ENCODE data around the gene CDK5. TPM values are rescaled to one million over a fixed set of nuclear protein-coding genes. Genes with fewer than 3 reads are reported as not detected.
A peak's percentile ranks its signal among the peaks of the same experiment; 100 is the strongest.

Gene CDK5
- total and polyA plus RNA-seq, 2 of the 13 experiments (the other 11 are each of a cell fraction or from before 2014, with no cell fraction given), result 16.4 to 21.3 TPM

DNA sequence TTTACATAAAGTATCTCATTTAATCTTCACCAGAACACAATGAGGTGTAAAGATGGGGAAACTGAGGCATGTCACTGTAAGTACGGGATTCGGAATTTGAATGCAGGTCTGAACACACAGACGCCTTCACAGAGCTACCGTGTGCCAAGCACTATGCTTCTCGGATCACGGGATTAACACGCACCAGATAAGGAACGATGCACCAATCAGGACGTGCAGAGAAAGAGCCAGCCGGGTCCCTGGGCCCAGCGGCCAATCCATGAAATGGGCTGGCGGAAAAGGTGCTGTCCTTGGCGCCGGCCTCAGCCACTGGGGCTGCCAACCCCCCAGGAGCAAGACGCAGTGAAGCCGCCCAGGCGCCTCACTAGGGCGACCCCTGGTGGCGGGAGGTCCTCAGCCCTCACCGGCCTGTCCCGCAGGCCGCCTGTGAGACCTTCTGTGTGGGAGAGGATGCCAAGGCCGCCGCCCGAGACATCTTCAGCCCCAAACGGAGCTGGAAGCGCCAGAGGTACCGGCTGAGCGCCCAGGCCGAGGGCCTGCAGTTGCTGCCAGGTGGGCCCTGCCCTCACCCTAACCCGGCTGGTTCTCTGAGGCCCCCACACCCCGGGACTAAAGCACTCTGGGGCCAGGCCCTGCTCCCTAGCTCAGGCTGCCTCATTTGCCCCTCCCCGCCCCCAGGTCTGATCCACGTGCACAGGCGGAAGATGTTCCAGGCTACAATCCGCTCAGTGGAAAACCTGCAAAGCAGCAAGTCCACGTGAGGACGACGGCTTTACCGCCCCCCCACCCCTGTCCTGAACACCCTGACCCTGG, 49.0 kb downstream of the CDK5 start (continued):
- TF ChIP-seq ZBTB38 (CRISPR knock-in tag; IDR thresholded peaks at IDR 0.05) (no peak), ZNF354B (CRISPR knock-in tag; IDR thresholded peaks at IDR 0.05) (no peak), ZNF607 (CRISPR knock-in tag; IDR thresholded peaks at IDR 0.05; ENCODE audit: borderline replicate concordance) (no peak), RFX3 (CRISPR knock-in tag; IDR thresholded peaks at IDR 0.05) (no peak), ZBTB42 (CRISPR knock-in tag; IDR thresholded peaks at IDR 0.05) (no peak), XBP1 (CRISPR knock-in tag; IDR thresholded peaks at IDR 0.05) (no peak), SMARCC2 (IDR thresholded peaks at IDR 0.05) (no peak), ZBTB34 (CRISPR knock-in tag; IDR thresholded peaks at IDR 0.05) (0 out of 2 replicates have a peak, but pooled peaks have one; percentile 45), E2F2 (CRISPR knock-in tag; IDR thresholded peaks at IDR 0.05; ENCODE audit: borderline replicate concordance) (no peak), ZNF644 (CRISPR knock-in tag; IDR thresholded peaks at IDR 0.05; ENCODE audit: low read depth) (0 out of 2 replicates have a peak, but pooled peaks have one; percentile 24)
- TF ChIP-seq, protein P1, sequence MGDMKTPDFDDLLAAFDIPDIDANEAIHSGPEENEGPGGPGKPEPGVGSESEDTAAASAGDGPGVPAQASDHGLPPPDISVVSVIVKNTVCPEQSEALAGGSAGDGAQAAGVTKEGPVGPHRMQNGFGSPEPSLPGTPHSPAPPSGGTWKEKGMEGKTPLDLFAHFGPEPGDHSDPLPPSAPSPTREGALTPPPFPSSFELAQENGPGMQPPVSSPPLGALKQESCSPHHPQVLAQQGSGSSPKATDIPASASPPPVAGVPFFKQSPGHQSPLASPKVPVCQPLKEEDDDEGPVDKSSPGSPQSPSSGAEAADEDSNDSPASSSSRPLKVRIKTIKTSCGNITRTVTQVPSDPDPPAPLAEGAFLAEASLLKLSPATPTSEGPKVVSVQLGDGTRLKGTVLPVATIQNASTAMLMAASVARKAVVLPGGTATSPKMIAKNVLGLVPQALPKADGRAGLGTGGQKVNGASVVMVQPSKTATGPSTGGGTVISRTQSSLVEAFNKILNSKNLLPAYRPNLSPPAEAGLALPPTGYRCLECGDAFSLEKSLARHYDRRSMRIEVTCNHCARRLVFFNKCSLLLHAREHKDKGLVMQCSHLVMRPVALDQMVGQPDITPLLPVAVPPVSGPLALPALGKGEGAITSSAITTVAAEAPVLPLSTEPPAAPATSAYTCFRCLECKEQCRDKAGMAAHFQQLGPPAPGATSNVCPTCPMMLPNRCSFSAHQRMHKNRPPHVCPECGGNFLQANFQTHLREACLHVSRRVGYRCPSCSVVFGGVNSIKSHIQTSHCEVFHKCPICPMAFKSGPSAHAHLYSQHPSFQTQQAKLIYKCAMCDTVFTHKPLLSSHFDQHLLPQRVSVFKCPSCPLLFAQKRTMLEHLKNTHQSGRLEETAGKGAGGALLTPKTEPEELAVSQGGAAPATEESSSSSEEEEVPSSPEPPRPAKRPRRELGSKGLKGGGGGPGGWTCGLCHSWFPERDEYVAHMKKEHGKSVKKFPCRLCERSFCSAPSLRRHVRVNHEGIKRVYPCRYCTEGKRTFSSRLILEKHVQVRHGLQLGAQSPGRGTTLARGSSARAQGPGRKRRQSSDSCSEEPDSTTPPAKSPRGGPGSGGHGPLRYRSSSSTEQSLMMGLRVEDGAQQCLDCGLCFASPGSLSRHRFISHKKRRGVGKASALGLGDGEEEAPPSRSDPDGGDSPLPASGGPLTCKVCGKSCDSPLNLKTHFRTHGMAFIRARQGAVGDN (CRISPR knock-in tag; IDR thresholded peaks at IDR 0.05), result peak; percentile 80
- TF ChIP-seq, protein P2, sequence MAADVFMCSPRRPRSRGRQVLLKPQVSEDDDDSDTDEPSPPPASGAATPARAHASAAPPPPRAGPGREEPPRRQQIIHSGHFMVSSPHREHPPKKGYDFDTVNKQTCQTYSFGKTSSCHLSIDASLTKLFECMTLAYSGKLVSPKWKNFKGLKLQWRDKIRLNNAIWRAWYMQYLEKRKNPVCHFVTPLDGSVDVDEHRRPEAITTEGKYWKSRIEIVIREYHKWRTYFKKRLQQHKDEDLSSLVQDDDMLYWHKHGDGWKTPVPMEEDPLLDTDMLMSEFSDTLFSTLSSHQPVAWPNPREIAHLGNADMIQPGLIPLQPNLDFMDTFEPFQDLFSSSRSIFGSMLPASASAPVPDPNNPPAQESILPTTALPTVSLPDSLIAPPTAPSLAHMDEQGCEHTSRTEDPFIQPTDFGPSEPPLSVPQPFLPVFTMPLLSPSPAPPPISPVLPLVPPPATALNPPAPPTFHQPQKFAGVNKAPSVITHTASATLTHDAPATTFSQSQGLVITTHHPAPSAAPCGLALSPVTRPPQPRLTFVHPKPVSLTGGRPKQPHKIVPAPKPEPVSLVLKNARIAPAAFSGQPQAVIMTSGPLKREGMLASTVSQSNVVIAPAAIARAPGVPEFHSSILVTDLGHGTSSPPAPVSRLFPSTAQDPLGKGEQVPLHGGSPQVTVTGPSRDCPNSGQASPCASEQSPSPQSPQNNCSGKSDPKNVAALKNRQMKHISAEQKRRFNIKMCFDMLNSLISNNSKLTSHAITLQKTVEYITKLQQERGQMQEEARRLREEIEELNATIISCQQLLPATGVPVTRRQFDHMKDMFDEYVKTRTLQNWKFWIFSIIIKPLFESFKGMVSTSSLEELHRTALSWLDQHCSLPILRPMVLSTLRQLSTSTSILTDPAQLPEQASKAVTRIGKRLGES (CRISPR knock-in tag; IDR thresholded peaks at IDR 0.05; ENCODE audit: borderline replicate concordance), result no peak
- TF ChIP-seq, protein P3, sequence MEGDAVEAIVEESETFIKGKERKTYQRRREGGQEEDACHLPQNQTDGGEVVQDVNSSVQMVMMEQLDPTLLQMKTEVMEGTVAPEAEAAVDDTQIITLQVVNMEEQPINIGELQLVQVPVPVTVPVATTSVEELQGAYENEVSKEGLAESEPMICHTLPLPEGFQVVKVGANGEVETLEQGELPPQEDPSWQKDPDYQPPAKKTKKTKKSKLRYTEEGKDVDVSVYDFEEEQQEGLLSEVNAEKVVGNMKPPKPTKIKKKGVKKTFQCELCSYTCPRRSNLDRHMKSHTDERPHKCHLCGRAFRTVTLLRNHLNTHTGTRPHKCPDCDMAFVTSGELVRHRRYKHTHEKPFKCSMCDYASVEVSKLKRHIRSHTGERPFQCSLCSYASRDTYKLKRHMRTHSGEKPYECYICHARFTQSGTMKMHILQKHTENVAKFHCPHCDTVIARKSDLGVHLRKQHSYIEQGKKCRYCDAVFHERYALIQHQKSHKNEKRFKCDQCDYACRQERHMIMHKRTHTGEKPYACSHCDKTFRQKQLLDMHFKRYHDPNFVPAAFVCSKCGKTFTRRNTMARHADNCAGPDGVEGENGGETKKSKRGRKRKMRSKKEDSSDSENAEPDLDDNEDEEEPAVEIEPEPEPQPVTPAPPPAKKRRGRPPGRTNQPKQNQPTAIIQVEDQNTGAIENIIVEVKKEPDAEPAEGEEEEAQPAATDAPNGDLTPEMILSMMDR (CRISPR knock-in tag; IDR thresholded peaks at IDR 0.05), result peak; percentile 95
- TF ChIP-seq, protein P4, sequence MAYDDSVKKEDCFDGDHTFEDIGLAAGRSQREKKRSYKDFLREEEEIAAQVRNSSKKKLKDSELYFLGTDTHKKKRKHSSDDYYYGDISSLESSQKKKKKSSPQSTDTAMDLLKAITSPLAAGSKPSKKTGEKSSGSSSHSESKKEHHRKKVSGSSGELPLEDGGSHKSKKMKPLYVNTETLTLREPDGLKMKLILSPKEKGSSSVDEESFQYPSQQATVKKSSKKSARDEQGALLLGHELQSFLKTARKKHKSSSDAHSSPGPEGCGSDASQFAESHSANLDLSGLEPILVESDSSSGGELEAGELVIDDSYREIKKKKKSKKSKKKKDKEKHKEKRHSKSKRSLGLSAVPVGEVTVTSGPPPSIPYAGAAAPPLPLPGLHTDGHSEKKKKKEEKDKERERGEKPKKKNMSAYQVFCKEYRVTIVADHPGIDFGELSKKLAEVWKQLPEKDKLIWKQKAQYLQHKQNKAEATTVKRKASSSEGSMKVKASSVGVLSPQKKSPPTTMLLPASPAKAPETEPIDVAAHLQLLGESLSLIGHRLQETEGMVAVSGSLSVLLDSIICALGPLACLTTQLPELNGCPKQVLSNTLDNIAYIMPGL (CRISPR knock-in tag; IDR thresholded peaks at IDR 0.05; ENCODE audit: borderline replicate concordance in 1 of 2, low read depth in 1 of 2), result peak; percentile 89

Data from HepG2 (cell line).